NCI-H1105 (cell line): ENCODE measurements around the gene LSM12.
"Not testable (repeated sequence)": the region's sequence is repeated elsewhere in the genome, so short reads cannot be mapped to it uniquely, and the experiment has no call there.

Experiments used
- DNase-seq: peaks from one replicate; lab custom pipeline; 2025; lab: John Stamatoyannopoulos, UW

The LSM12 gene

DNA sequence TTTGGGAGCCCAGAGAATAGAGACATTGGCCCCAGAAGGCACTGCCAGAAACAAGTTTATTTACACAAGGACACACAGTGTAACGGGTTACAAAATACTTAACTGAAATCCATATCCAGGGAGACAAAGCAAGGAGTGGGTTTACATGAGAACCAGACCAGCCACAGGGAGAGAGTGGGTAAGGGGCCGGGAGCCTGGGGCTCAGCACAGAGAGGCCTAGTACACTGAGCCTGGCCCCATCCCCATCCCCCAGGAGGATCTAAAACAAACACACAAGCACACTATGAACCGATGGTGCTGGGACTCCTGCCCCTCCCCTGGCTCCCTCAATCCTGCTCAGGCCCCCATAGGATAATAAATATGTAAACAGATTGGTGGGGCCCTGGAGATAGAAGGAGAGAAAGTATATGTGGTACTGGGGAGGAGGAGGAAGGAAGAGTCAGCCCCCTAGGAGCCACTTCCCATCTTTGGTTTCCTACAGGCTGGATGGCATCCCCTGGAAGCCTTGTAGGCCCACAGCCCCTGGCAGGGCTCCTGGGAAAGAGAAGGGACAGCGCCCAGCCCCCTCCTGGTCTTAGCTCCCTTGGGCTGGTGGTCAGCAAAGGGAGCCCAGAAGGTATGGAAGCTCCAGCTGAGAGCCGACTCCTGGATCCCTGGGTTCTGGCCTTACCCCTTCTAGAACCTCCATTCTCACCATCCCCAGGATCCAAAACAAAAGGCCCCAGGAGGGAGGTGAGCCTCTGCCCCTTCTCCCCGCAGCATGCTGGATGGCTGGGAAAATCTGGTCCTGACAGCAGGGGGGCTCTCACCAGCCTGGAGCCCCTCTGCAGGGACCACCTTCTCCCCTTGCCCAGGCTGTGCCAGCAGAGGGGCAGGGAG is 10.5 kb upstream of the LSM12 start:
- DNase-seq: no peak

DNA sequence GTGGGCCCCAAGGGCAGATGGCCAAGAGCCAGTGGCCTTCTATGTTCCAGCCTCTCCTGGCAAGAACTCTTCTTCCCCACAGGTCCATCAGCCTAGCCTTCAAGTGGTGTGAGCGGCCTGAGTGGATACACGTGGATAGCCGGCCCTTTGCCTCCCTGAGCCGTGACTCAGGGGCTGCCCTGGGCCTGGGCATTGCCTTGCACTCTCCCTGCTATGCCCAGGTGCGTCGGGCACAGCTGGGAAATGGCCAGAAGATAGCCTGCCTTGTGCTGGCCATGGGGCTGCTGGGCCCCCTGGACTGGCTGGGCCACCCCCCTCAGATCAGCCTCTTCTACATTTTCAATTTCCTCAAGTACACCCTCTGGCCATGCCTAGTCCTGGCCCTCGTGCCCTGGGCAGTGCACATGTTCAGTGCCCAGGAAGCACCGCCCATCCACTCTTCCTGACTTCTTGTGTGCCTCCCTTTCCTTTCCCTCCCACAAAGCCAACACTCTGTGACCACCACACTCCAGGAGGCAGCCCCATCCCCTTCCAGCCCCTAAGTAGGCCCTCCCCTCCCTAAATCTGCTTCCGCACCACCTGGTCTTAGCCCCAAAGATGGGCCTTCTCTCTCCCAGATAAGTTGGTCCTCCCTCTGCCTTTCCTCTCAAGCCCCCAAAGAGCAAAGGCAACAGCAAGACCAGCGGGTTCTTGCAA is 9.3 kb upstream of the LSM12 start:
- DNase-seq: no peak

- no peak for DNase-seq
These were observed 8.4 kb upstream of the LSM12 start for GRCh38 chr17:44074911-44075285.

GRCh38 chr17:44074231-44074910 is 7.9 kb upstream of the LSM12 start:
- no peak for DNase-seq

DNA sequence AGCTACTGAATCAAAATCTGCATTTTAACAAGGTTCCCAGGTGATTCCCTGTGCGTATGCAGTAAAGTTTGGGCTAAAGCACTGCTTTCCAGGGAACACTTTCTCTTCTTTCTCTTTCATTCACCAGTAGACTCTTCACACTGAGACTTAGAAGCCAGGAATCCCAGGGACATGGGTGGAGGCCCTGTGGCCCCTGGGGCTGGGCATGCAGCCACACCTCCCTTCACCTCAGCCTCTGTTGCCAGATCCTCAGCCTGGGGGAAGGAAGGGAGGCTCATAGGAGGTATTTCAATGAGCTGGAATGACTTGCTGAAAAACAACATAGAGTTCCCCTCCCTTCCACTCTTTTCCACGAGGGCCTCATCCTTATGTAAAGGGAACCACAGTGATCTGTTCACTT is 5.3 kb upstream of the LSM12 start:
- DNase-seq: no peak

- DNase-seq: no peak
These were observed 4.7 kb upstream of the LSM12 start for GRCh38 chr17:44071198-44071520.

GRCh38 chr17:44070455-44071197 is 4.2 kb upstream of the LSM12 start, which contains the start of gene G6PC3:
Gene G6PC3, plus strand, starts transcription at chr17:44070735. Its CDS starts 231 bp downstream, at chr17:44070966.
- DNase-seq: peak; percentile 92

DNA sequence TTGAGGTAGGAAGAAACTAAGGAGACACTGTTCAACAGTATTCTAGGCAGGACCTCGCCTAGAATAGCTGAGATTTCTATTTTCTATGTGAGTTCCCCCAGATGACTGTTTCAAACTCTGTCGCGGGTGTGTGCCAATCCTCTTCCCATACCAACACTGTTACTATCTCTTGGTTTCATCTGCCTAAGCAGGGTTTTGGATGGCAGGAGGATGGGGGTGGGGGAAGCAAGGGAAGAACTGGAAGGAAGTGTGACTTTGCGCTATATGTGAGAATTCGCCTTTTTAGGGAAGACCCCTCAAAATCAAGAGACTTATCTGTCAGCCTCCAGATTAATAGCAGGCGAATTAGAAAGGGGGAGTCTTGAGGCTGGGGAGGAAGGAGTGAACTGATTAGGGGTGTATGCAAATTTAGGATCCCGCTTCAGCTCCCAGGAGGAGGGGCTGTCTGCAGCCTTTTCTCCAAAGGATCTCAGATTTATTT is 3.5 kb upstream of the LSM12 start:
- DNase-seq: no peak

GRCh38 chr17:44067545-44067940 is 1.1 kb upstream of the LSM12 start:
- no peak for DNase-seq

GRCh38 chr17:44065668-44066203 is 735 bp downstream of the LSM12 start:
- DNase-seq: no peak

DNA sequence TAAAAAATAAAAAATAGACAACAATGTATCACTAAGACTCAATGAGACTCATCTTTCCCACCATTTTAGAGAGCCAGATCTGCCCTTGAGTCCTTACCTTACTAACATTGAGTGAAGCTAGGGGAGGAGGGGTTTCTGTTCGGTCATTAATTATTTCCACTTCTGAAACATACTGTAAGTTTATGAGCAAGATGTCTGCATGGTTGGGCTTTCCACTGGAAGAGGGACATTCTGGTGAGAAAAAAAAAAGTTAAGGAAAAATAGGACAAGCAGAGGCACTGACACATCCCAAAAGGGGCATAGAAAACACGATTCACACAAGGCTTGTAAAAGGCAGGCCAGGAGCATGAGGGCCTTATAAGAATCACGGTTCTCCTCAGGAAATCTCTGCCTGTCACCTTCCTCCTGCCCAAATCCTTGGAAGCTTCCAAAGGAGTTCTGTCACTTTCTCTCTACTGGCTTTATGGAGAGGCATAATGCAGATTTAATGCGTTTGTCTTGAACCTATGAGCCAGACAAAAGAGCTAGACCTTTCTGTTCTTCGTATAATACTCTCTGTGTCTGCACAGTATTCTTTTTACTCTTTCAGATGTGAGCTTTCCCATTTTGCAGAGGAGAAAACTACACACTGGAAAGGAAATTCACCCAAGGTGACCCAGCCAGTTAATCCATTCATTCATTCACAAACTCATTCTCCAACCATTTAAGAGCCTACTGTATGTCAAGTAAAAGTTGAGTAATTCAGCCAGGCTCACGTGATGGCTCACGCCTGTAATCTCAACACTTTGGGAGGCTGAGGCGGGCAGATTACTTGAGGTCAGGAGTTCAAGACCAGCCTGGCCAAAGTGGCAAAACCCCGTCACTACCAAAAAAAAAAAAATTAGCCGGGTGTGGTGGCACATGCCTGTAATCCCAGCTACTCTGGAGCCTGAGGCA is 2.5 kb downstream of the LSM12 start:
- DNase-seq: no peak

GRCh38 chr17:44062871-44063270 is 3.6 kb downstream of the LSM12 start:
- no peak for DNase-seq

- no peak for DNase-seq
These were observed 5.0 kb downstream of the LSM12 start for GRCh38 chr17:44061446-44061845.

- DNase-seq: no peak
These were observed 7.2 kb downstream of the LSM12 start for GRCh38 chr17:44059101-44059892.

DNA sequence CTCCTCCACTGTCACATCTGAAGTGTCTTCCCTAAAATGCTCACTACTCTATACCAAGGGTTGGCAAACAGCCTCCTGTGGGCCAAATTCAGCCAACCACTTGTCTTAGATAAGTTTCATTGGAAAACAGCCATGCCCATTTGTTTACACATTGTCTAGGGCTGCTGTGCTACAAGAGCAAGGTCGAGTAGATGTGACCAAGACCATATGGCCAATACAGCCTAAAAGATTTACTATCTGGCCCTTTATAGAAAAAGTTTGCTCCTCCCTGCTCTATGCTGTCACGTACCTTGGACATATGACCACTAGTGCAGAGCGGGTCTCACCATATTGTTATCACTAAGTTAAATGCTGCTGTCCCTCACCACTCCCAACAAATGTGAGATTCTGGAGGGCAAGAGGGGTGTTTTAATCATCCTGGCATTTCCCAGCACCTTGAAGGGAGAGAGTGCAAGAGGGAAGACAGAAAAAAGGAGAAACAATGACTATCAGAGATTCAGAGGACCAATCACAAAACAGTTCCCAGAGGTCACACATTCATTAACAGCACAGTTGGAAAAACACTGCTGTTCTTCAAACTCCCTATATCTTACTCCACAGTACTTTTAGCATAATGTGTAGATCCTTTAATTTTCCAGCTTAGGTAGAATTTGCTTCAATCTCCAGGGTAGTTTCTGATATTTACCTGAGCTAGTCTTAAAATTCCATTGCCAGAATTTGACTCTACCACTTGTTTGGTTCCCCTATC is 13.2 kb downstream of the LSM12 start:
- DNase-seq: peak; percentile 46

GRCh38 chr17:44049294-44050060 is 17.0 kb downstream of the LSM12 start:
- DNase-seq: no peak

- not testable (repeated sequence) for DNase-seq
These were observed 19.6 kb downstream of the LSM12 start for GRCh38 chr17:44046893-44047292.

DNA sequence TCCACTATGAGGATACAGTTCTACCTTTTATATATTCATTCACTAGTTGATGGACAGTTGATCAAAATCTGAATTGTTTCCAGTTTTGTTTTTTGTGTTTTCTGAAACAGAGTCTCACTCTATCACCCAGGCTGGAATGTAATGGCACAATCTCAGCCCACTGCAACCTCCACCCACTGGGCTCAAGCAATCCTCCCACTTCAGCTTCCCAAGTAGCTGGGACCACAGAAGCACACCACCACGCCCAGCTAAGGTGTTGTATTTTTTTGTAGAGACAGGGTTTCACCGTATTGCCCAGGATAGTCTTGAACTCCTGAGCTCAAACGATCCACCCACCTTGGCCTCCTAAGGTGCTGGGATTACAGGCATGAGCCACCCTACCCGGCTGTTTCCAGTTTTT is 21.0 kb downstream of the LSM12 start:
- no peak for DNase-seq
